Nephron (organoid): Measurements from ENCODE around the gene SBK2.

Experiments
- H3K27ac Mint-ChIP-seq, 3 experiments: 2 replicates each; pipeline ENCODE4 v1.8.0; 2020; ENCODE audit warnings: mixed read lengths in 3 of 3, mild to moderate bottlenecking in 2 of 3, moderate library complexity in 1 of 3
- H3K27me3 Mint-ChIP-seq: 2 replicates; pipeline ENCODE4 v1.8.0; 2021; ENCODE audit warnings: low read depth, mild to moderate bottlenecking, moderate library complexity, mixed read lengths
- H3K36me3 Mint-ChIP-seq: 2 replicates; pipeline ENCODE4 v1.8.0; 2020; ENCODE audit warnings: low read depth, mixed read lengths
- H3K4me1 Mint-ChIP-seq: 2 replicates; pipeline ENCODE4 v1.8.0; 2020; ENCODE audit warnings: mixed read lengths
- H3K4me3 Mint-ChIP-seq, 3 experiments: 2 replicates each; pipeline ENCODE4 v1.8.0; 2020; ENCODE audit warnings: mild to moderate bottlenecking in 3 of 3, mixed read lengths in 3 of 3, moderate library complexity in 2 of 3
- H3K9me3 Mint-ChIP-seq: 2 replicates; pipeline ENCODE4 v1.8.0; 2020; ENCODE audit warnings: mixed read lengths
- TF ChIP-seq, protein P1 (sequence below), 3 experiments: fragments of 200-600 bp; sonication (generic); IDR thresholded peaks; one replicate each; pipeline ENCODE4 v1.5.0; 2021; ENCODE audit warnings: antibody characterized with exemption in 3 of 3; ENCODE audit not compliant: unreplicated experiment in 3 of 3

Gene SBK2

DNA sequence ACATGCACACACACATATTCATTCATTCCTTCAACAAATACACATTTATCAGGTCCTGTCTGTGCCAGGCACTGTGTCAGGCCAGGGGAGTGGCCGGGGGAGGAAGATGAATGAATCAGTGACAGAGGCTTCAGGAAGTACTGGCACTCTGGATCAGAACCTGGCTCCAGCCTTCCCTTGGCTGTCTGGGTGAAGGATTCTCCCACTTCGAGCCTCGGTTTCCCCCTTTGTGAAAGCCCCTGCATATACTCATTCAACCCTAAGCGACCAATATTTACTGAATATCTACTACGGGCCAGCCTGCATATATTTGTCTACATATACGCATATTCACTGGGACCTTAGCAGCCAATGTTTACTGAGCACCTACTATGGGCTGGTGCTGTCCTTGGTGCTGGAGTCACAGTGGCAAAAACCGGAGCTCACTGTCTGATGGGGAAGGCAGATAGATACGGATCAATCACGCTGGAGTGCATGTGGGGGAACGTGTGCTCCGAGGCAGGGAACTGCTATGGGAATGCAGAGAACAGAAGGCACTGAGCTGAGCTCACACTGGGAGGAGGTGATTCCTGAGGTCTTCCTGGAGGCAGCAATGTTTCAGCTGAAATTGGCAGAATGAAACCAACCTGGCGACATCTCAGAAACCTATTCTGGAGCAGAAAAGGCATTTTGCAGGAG, 44.4 kb upstream of the SBK2 start:
- Mint-ChIP-seq H3K27ac (peak overlapping the region; percentile 87 to 98 (median 96)), H3K4me3 (peak overlapping the region; percentile 99), H3K4me1 (peaks cover 37% of the 10 kb centered on the region), H3K27me3 (peaks cover 3% of the 10 kb centered on the region), H3K9me3 (no peaks in the 10 kb centered on the region), H3K36me3 (peaks cover 17% of the 10 kb centered on the region)
- TF ChIP-seq, protein P1, sequence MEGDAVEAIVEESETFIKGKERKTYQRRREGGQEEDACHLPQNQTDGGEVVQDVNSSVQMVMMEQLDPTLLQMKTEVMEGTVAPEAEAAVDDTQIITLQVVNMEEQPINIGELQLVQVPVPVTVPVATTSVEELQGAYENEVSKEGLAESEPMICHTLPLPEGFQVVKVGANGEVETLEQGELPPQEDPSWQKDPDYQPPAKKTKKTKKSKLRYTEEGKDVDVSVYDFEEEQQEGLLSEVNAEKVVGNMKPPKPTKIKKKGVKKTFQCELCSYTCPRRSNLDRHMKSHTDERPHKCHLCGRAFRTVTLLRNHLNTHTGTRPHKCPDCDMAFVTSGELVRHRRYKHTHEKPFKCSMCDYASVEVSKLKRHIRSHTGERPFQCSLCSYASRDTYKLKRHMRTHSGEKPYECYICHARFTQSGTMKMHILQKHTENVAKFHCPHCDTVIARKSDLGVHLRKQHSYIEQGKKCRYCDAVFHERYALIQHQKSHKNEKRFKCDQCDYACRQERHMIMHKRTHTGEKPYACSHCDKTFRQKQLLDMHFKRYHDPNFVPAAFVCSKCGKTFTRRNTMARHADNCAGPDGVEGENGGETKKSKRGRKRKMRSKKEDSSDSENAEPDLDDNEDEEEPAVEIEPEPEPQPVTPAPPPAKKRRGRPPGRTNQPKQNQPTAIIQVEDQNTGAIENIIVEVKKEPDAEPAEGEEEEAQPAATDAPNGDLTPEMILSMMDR (IDR thresholded peaks at IDR 0.05; ENCODE audit: unreplicated experiment in 3 of 3) = no peak

DNA sequence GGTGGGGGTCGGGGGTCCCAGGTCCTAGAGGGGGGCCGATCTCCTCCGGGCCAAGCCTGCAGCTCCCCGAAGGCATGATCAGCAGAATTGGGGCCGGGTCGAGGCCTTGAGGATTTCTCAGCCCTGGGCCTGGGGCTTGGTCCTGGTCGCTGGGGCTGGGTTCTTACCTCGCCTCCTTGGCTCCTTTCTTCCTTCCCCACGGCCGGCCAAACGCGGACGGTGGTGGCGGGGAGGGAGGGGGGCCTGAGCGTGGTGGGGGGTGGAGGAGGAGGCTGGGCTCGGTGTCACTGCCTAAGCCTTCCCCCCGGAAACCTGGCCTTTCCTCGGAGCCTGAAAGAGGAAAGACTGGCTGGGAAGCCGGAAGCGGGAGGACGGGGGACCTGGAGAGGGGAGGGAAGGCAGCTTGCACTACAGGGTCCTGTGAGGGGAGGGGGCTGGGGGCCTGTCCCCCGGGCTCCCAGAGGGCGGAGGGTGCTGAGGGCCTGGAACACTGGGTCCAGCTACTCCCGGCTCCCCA, 43.8 kb upstream of the SBK2 start, which contains the start of gene ZNF579:
TSS of gene ZNF579 (minus strand) at position 221 of the 517 bp plus-strand sequence. CDS start 1,209 bp downstream, outside the sequence.
- H3K27ac Mint-ChIP-seq = peak within 1 kb of the TSS; percentile 87 to 98 (median 96)
- no peaks in the 10 kb centered on the region for H3K9me3 Mint-ChIP-seq
- TF ChIP-seq, protein P1 (IDR thresholded peaks at IDR 0.05; ENCODE audit: unreplicated experiment in 3 of 3) = no peak
- peaks cover 22% of the 10 kb centered on the region for H3K36me3 Mint-ChIP-seq
- peaks cover 31% of the 10 kb centered on the region for H3K4me1 Mint-ChIP-seq
- peak within 1 kb of the TSS; percentile 99 for H3K4me3 Mint-ChIP-seq
- H3K27me3 Mint-ChIP-seq = no peaks in the 10 kb centered on the region

DNA sequence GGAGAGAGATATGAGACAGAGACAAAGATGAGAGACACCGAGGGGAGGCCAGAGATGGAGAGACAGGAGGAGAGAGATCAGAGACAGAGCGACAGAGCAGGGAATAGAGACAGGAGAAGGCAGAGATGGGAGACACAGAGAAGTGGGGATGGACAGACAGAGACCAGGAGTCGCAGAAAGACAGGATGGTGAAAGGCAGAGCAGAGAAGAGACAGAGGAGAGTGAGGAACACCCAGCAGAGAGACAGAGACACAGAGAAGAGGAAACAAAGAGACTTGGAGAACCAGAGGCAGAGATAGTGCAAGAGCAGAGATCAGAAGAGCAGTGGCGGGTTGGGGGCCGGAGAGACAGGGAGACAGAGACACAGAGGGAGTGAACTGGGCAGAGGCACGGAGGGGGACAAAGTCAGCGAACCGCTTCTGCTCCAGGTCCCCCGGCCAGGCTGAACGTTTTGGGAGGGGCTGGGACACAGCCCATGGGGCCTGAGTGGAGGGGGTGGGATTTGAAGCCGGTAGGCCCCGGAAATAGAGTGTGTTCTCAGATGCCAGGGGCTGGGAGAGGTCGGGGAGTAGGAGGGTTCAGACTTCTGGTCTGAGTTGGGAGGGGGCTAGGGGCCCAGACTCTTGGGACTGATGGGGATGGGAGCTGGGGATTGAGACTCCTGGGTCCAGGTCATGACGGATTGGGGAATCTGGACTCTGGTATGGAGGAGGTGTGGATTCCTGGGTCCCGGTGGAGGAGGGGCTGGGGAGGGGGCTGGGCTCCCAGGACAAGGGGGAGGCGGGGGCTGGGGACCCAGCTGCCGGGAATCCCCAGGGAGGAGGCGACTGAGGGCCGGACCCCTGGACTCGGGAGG, 43.1 kb upstream of the SBK2 start:
- Mint-ChIP-seq H3K4me3 (peak overlapping the region; percentile 99), H3K27me3 (no peaks in the 10 kb centered on the region), H3K4me1 (peaks cover 24% of the 10 kb centered on the region), H3K9me3 (no peaks in the 10 kb centered on the region), H3K36me3 (peaks cover 28% of the 10 kb centered on the region), H3K27ac (peak overlapping the region; percentile 87 to 98 (median 94))
- TF ChIP-seq, protein P1 (IDR thresholded peaks at IDR 0.05; ENCODE audit: unreplicated experiment in 3 of 3) = no peak

DNA sequence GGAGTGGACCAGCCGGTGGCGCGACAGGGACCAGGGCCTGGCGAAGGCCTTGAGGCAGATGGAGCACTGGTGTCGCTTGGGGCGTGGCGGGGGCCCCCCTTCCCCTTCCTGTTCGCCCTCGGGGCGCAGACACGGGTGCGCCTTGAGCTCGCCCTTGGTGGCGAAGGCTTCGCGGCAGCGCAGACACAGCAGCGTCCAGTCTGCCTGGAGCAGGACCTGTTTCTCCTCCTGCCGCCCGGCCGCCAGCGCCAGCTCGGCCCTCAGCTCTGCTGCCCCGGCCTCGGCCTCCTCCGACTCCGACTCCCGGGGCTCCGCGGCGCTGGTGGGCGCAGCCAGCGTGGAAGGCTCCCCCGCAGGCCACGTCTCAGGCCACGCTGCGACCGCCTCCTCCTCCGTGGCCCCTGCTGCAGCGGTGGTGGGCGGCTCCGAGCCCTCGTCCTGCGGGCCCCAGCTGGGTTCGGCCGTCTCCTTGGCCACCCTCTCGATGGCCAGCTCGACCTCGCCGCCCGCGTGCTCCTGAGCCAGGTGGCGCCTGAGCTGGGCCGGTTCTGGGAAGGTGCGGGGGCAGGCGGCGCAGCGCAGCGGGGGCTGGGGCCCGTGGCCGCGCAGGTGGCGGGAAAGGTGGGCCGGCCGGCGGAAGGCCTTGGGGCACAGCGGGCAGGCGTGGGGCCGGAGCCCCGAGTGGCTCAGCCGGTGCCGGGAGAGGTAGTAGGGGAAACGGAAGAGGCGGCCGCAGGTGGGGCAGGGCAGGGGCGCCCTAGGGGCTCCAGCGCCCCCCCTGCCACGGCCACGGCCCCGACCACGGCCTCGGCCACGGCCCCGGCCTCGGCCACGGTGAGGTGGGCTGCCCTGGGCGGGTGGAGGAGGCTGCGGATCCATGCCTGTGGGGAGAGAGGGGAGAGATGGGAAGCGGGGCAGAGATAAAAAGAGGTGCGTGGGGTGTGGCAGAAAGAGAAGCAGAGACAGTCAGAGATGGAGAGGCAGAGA, 42.1 kb upstream of the SBK2 start:
- H3K4me1 Mint-ChIP-seq = peaks cover 19% of the 10 kb centered on the region
- peaks cover 28% of the 10 kb centered on the region for H3K36me3 Mint-ChIP-seq
- H3K27me3 Mint-ChIP-seq = no peaks in the 10 kb centered on the region
- H3K4me3 Mint-ChIP-seq = peak overlapping the region; percentile 99
- TF ChIP-seq, protein P1 (IDR thresholded peaks at IDR 0.05; ENCODE audit: unreplicated experiment in 3 of 3) = no peak
- no peaks in the 10 kb centered on the region for H3K9me3 Mint-ChIP-seq
- peak overlapping the region; percentile 87 to 98 (median 94) for H3K27ac Mint-ChIP-seq

DNA sequence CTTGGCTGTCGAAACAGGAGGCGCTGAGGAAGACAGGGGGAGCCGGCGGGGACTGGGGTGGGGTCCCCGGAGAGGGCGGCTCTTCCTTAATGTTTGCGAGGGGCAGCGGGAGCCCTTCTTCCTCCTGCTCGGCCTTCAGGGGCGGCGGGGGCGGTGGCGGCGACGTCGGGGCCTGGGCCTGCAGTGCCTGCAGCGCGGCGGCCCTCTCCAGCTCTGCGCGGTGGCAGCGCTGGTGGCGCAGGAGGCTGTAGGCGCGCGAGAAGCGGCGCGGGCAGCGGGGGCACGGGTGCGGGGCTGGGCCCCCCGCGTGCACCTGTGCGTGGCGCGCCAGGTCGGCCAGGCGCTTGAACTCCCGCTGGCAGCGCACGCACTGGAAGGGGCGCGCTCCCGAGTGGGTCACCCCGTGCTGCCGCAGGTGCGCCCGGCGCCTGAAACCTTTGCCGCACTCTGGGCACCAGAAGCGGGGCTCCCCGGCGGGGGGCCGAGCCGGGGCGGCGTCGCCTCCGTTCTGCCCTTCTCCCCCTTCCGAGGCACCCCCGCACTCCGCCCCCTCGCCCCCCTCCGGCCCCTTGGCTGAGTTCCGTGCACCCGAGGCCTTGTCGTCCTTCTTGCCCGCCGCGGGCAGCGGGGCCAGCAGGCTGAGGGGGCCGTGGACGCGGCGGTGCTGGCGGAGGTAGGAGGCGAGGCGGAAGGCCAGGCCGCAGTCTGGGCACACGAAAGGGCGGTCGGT, 41.3 kb upstream of the SBK2 start:
- TF ChIP-seq, protein P1 (IDR thresholded peaks at IDR 0.05; ENCODE audit: unreplicated experiment in 3 of 3) = no peak
- peaks cover 28% of the 10 kb centered on the region for H3K36me3 Mint-ChIP-seq
- peaks cover 19% of the 10 kb centered on the region for H3K4me1 Mint-ChIP-seq
- no peaks in the 10 kb centered on the region for H3K27me3 Mint-ChIP-seq
- H3K27ac Mint-ChIP-seq = no peak overlapping the region
- H3K9me3 Mint-ChIP-seq = no peaks in the 10 kb centered on the region
- H3K4me3 Mint-ChIP-seq = no peak overlapping the region
